Hepatocyte (in vitro differentiated cells): ENCODE measurements around the gene TMEFF2. TPM values are rescaled to one million over a fixed set of nuclear protein-coding genes. Genes with fewer than 3 reads are reported as not detected.

Experiments
- DNase-seq: peaks from one replicate; pipeline ENCODE4 v3.0.0-alpha.2; 2016; ENCODE audit warnings: low spot score
- H2AFZ ChIP-seq: fragments of 200-600 bp; sonication (generic); 2 replicates; pipeline ENCODE4 v1.6.0; 2016; ENCODE audit warnings: antibody characterized with exemption, mild to moderate bottlenecking
- H3K27ac ChIP-seq: fragments of 200-600 bp; sonication (generic); 2 replicates; pipeline ENCODE4 v1.5.1; 2016; ENCODE audit warnings: mild to moderate bottlenecking
- H3K27me3 ChIP-seq: fragments of 200-600 bp; sonication (generic); 2 replicates; pipeline ENCODE4 v1.6.1; 2016
- H3K36me3 ChIP-seq: fragments of 200-600 bp; sonication (generic); replicated peaks from 2 replicates; pipeline ENCODE4 v1.5.1; 2016; ENCODE audit warnings: low read depth; ENCODE audit not compliant: insufficient read depth
- H3K4me1 ChIP-seq: fragments of 200-600 bp; sonication (generic); 2 replicates; pipeline ENCODE4 v1.5.1; 2016; ENCODE audit warnings: mild to moderate bottlenecking, moderate library complexity; ENCODE audit not compliant: insufficient read depth
- H3K4me2 ChIP-seq: fragments of 200-600 bp; sonication (generic); 2 replicates; pipeline ENCODE4 v1.6.0; 2016
- H3K4me3 ChIP-seq: fragments of 200-600 bp; sonication (generic); 2 replicates; pipeline ENCODE4 v1.5.1; 2016; ENCODE audit warnings: mild to moderate bottlenecking
- H3K79me2 ChIP-seq: fragments of 200-600 bp; sonication (generic); 2 replicates; pipeline ENCODE4 v1.6.0; 2017; ENCODE audit warnings: mild to moderate bottlenecking
- H3K9me2 ChIP-seq: fragments of 200-600 bp; sonication (generic); replicated peaks from 2 replicates; pipeline ENCODE4 v1.6.0; 2017; ENCODE audit warnings: mild to moderate bottlenecking; ENCODE audit not compliant: insufficient read depth
- H3K9me3 ChIP-seq: fragments of 200-600 bp; sonication (generic); 2 replicates; pipeline ENCODE4 v1.5.1; 2016; ENCODE audit warnings: low read depth, mild to moderate bottlenecking
- H4K20me1 ChIP-seq: fragments of 200-600 bp; sonication (generic); 2 replicates; pipeline ENCODE4 v1.6.0; 2016; ENCODE audit warnings: mild to moderate bottlenecking; ENCODE audit not compliant: insufficient read depth, poor library complexity, severe bottlenecking
- CTCF ChIP-seq: fragments of 200-600 bp; sonication (generic); IDR thresholded peaks from 2 replicates; pipeline ENCODE4 v1.5.1; 2016; ENCODE audit warnings: antibody characterized with exemption, mild to moderate bottlenecking; ENCODE audit not compliant: poor library complexity
- EZH2 ChIP-seq: fragments of 200-600 bp; sonication (generic); IDR thresholded peaks from 2 replicates; pipeline ENCODE4 v1.6.1; 2016; ENCODE audit warnings: antibody characterized with exemption, mild to moderate bottlenecking, borderline replicate concordance
- EZH2phosphoT487 ChIP-seq: fragments of 200-600 bp; sonication (generic); IDR thresholded peaks from one replicate; pipeline ENCODE4 v1.6.1; 2018; ENCODE audit warnings: antibody characterized with exemption, mild to moderate bottlenecking, low read depth, moderate library complexity; ENCODE audit not compliant: unreplicated experiment, severe bottlenecking
- WGBS: methylation state at CpG from one replicate; pipeline ENCODE4 v1.1.6; 2016; ENCODE audit warnings: low lambda C conversion rate; ENCODE audit errors: missing lambda C conversion rate; 5-methylcytosine and 5-hydroxymethylcytosine counted together
- polyA plus RNA-seq: library from polyadenylated mRNA; unstranded; fragments of >200 nt; fragmentation: Nextera tagmentation; extraction: Ambion mirVana; gene quantifications from 2 replicates; pipeline ENCODE4 v1.2.1, GENCODE V29; 2016
- total RNA-seq: library from RNA; depleted of rRNA; stranded (reverse); fragments of >200 nt; gene quantifications from 2 replicates; pipeline ENCODE4 v1.2.3, GENCODE V29; 2014

Gene TMEFF2
- total and polyA plus RNA-seq, 2 experiments from 2014 or later: 0.43 to 1.8 TPM

DNA sequence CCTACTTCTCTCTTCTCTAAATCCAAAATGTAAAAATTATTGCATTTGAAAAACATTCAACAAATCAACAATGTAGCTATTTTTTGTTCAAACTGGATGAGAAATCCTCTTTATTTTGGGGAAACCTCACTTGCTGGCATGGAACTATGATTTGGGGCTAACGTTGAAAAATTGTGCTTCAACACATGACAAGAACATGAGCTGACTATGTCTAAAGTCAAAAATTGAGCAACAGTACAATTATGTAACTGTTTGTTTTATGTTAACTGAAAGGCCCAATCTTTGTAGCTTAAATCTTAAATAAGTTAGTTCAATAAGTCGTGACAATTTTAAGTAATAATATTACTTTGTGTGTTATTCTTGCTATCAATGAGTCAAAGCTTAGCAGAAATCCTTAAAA, 67.3 kb downstream of the TMEFF2 start:
- no peaks in the 10 kb centered on the region for H4K20me1 ChIP-seq
- TF ChIP-seq CTCF (no peak), EZH2phosphoT487 (no peak), EZH2 (no peak)
- H3K27ac ChIP-seq: no peak overlapping the region
- H2AFZ ChIP-seq: no peak overlapping the region
- H3K4me2 ChIP-seq: no peak overlapping the region
- H3K4me3 ChIP-seq: no peak overlapping the region
- H3K9me2 ChIP-seq: no peaks in the 10 kb centered on the region
- no peaks in the 10 kb centered on the region for H3K79me2 ChIP-seq
- H3K36me3 ChIP-seq: no peaks in the 10 kb centered on the region
- WGBS: 82% methylated on average over 2 of the region's 2 CpGs
- H3K27me3 ChIP-seq: no peaks in the 10 kb centered on the region
- no peaks in the 10 kb centered on the region for H3K4me1 ChIP-seq
- H3K9me3 ChIP-seq: no peaks in the 10 kb centered on the region
- DNase-seq: no peak

DNA sequence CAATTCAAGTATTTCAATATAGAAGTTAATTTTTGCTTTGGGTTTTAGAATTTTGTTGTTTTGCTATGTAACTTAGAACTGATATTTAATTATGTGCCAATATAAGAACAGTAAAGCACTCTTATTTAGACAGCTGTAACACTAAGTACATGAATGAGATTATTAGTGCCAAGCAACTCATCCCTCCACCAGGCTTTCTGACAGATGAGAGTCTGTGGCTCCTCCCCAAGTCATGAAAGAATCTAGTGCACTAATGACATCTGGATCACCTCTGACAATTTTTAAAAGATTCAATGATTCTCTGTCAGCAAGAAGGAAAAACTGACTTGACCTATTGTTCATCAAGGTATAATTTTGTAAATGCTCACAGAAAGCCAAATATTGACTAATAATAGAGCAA, 67.8 kb downstream of the TMEFF2 start:
- no peaks in the 10 kb centered on the region for H3K9me3 ChIP-seq
- no peak for DNase-seq
- no peaks in the 10 kb centered on the region for H3K9me2 ChIP-seq
- no peak overlapping the region for H2AFZ ChIP-seq
- no peaks in the 10 kb centered on the region for H3K4me1 ChIP-seq
- H3K79me2 ChIP-seq: no peaks in the 10 kb centered on the region
- H3K4me2 ChIP-seq: no peak overlapping the region
- no peaks in the 10 kb centered on the region for H3K27me3 ChIP-seq
- no peak overlapping the region for H3K4me3 ChIP-seq
- H3K27ac ChIP-seq: no peak overlapping the region
- TF ChIP-seq EZH2 (no peak), CTCF (no peak), EZH2phosphoT487 (no peak)
- H3K36me3 ChIP-seq: no peaks in the 10 kb centered on the region
- no peaks in the 10 kb centered on the region for H4K20me1 ChIP-seq

GRCh38 chr2:192126426-192126825, 68.3 kb downstream of the TMEFF2 start:
- H3K4me2 ChIP-seq: no peak overlapping the region
- no peak for DNase-seq
- H3K9me3 ChIP-seq: no peaks in the 10 kb centered on the region
- H3K27me3 ChIP-seq: no peaks in the 10 kb centered on the region
- no peak overlapping the region for H3K27ac ChIP-seq
- H2AFZ ChIP-seq: no peak overlapping the region
- H4K20me1 ChIP-seq: no peaks in the 10 kb centered on the region
- no peaks in the 10 kb centered on the region for H3K79me2 ChIP-seq
- H3K36me3 ChIP-seq: no peaks in the 10 kb centered on the region
- 5% methylated on average over 1 of the region's 1 CpG for WGBS
- no peaks in the 10 kb centered on the region for H3K9me2 ChIP-seq
- no peak overlapping the region for H3K4me3 ChIP-seq
- TF ChIP-seq EZH2 (no peak), CTCF (no peak), EZH2phosphoT487 (no peak)
- no peaks in the 10 kb centered on the region for H3K4me1 ChIP-seq

GRCh38 chr2:192124571-192124970, 70.2 kb downstream of the TMEFF2 start:
- Histone ChIP-seq H3K27me3 (no peaks in the 10 kb centered on the region), H3K36me3 (no peaks in the 10 kb centered on the region), H3K4me2 (no peak overlapping the region)

More at GRCh38 chr2:192124571-192124970, 70.2 kb downstream of the TMEFF2 start:
- H3K9me3 ChIP-seq: no peaks in the 10 kb centered on the region
- no peaks in the 10 kb centered on the region for H3K79me2 ChIP-seq
- no peak overlapping the region for H3K27ac ChIP-seq
- no peak overlapping the region for H3K4me3 ChIP-seq
- no peak overlapping the region for H2AFZ ChIP-seq
- no peak for DNase-seq
- WGBS: 100% methylated on average over 1 of the region's 1 CpG
- H3K4me1 ChIP-seq: no peaks in the 10 kb centered on the region
- no peaks in the 10 kb centered on the region for H4K20me1 ChIP-seq
- no peaks in the 10 kb centered on the region for H3K9me2 ChIP-seq
- no peak for TF ChIP-seq CTCF
- TF ChIP-seq EZH2: no peak
- TF ChIP-seq EZH2phosphoT487: no peak
